GM23338 (cell line): ENCODE measurements around the gene HYAL1.

Experiments
- CREB1 ChIP-seq: fragments of 250-450 bp; sonication (Bioruptor Pico); IDR thresholded peaks from 2 replicates; pipeline ENCODE4 v1.5.0; 2020; ENCODE audit warnings: low read depth, mild to moderate bottlenecking, moderate library complexity
- CTCF ChIP-seq, 2 experiments: fragments of 200-600 bp in 1 of 2; sonication (generic) in 1 of 2; conservative IDR thresholded peaks; 2 replicates each; pipeline versions ENCODE4 v1.5.1 to v1.6.1; 2016 to 2017; ENCODE audit warnings: antibody characterized with exemption in 2 of 2, low read depth in 2 of 2, mild to moderate bottlenecking in 2 of 2, moderate library complexity in 1 of 2
- EZH2 ChIP-seq: fragments of 200-600 bp; sonication (generic); IDR thresholded peaks from one replicate; pipeline ENCODE4 v1.8.0; 2017; ENCODE audit warnings: antibody characterized with exemption, mild to moderate bottlenecking, low read depth; ENCODE audit not compliant: unreplicated experiment
- EZH2phosphoT487 ChIP-seq: fragments of 200-600 bp; sonication (generic); IDR thresholded peaks from one replicate; pipeline ENCODE4 v1.8.1; 2018; ENCODE audit warnings: antibody characterized with exemption; ENCODE audit not compliant: unreplicated experiment
- JUNB ChIP-seq: IDR thresholded peaks from one replicate; pipeline ENCODE4 v1.6.1; 2016; ENCODE audit warnings: antibody characterized with exemption; ENCODE audit not compliant: unreplicated experiment
- POLR2AphosphoS5 ChIP-seq: IDR thresholded peaks from 2 replicates; pipeline ENCODE4 v1.6.1; 2016; ENCODE audit warnings: antibody characterized with exemption, low read depth
- REST ChIP-seq: IDR thresholded peaks from one replicate; pipeline ENCODE4 v1.6.1; 2018; ENCODE audit warnings: antibody characterized with exemption; ENCODE audit not compliant: unreplicated experiment
- ZNF114 ChIP-seq: fragments of 250-450 bp; sonication (Bioruptor Pico); IDR thresholded peaks from 2 replicates; pipeline ENCODE4 v1.5.0; 2020; ENCODE audit warnings: mild to moderate bottlenecking, moderate library complexity

GRCh38 chr3:50302095-50303012, 1.0 kb downstream of the HYAL1 start:
- TF ChIP-seq CTCF (conservative IDR thresholded peaks at IDR 0.05; ENCODE audit: low read depth in 2 of 2), result no peak
- TF ChIP-seq EZH2phosphoT487, result no peak
- TF ChIP-seq EZH2, result no peak
- no peak for TF ChIP-seq CREB1 (CRISPR knock-in tag)
- TF ChIP-seq POLR2AphosphoS5, result no peak
- TF ChIP-seq REST, result no peak
- no peak for TF ChIP-seq ZNF114 (CRISPR knock-in tag)
- TF ChIP-seq JUNB, result no peak
